SK-N-MC (cell line): ENCODE results near the gene SEBOX.

Experiments used
- EZH2 ChIP-seq: fragments of 200-600 bp; sonication (generic); IDR thresholded peaks from one replicate; pipeline ENCODE4 v1.6.1; 2017; ENCODE audit warnings: antibody characterized with exemption
- FOXP2 ChIP-seq: optimal IDR thresholded peaks from 2 replicates; pipeline ENCODE3; 2011; ENCODE audit warnings: mild to moderate bottlenecking, moderate library complexity; ENCODE audit not compliant: insufficient read depth; ENCODE audit errors: extremely low read length, control extremely low read depth
- POLR2AphosphoS5 ChIP-seq: IDR thresholded peaks from 2 replicates; pipeline ENCODE4 v1.6.1; 2012; ENCODE audit warnings: mild to moderate bottlenecking, low read depth, low read length, borderline replicate concordance

DNA sequence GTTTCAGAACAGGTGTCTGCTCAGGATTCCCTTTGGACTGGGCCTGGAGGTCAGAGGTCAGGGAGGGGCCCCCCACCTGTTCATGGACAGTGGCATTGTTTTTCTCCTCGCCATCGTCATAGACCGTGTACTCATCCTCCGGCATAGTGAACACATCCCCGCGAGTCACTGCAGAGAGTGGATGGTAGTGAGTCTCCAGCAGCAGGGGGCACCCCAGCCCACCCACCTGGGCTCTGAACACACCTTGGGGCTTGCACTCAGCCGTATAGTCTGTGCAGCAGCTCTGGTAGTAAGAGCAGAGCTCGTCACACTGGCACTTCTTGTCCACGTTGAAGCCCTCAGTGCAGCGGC lies 4.7 kb upstream of the SEBOX start:
- TF ChIP-seq EZH2 = no peak
- TF ChIP-seq POLR2AphosphoS5 = no peak
- no peak for TF ChIP-seq FOXP2
